AG09309 (cell line): ENCODE measurements around the gene GRIN2A.

Source experiments
- DNase-seq: peaks from one replicate; pipeline ENCODE4 v3.0.0-alpha.2; 2010; ENCODE audit warnings: low read depth
- H3K4me3 ChIP-seq: 2 replicates; pipeline ENCODE4 v1.5.1; 2011; ENCODE audit warnings: mild to moderate bottlenecking, low read depth, low read length, moderate library complexity; ENCODE audit not compliant: control insufficient read depth
- CTCF ChIP-seq: IDR thresholded peaks from 2 replicates; pipeline ENCODE4 v1.5.1; 2011; ENCODE audit warnings: mild to moderate bottlenecking, low read depth, low read length, inconsistent platforms; ENCODE audit not compliant: insufficient read depth, control insufficient read depth; ENCODE audit errors: missing control alignments

Gene GRIN2A

GRCh38 chr16:9757687-9758086, 424.5 kb downstream of the GRIN2A start:
- no peak for DNase-seq
- no peak for TF ChIP-seq CTCF
- H3K4me3 ChIP-seq: no peak overlapping the region

GRCh38 chr16:9756434-9756833, 425.8 kb downstream of the GRIN2A start:
- no peak overlapping the region for H3K4me3 ChIP-seq
- no peak for DNase-seq
- TF ChIP-seq CTCF: no peak

- no peak for DNase-seq
- no peak overlapping the region for H3K4me3 ChIP-seq
- no peak for TF ChIP-seq CTCF
Observed at GRCh38 chr16:9755081-9755480, 427.1 kb downstream of the GRIN2A start.

- TF ChIP-seq CTCF: no peak
- DNase-seq: no peak
Observed at GRCh38 chr16:9741776-9742175, 440.5 kb downstream of the GRIN2A start.

GRCh38 chr16:9739301-9739700, 442.9 kb downstream of the GRIN2A start:
- no peak for DNase-seq
- H3K4me3 ChIP-seq: no peak overlapping the region
- no peak for TF ChIP-seq CTCF

More at GRCh38 chr16:9741776-9742175, 440.5 kb downstream of the GRIN2A start:
- H3K4me3 ChIP-seq: no peak overlapping the region

- no peak for DNase-seq
- H3K4me3 ChIP-seq: no peak overlapping the region
- no peak for TF ChIP-seq CTCF
Observed at GRCh38 chr16:9738690-9739089, 443.5 kb downstream of the GRIN2A start.

- no peak for DNase-seq
- H3K4me3 ChIP-seq: no peak overlapping the region
- no peak for TF ChIP-seq CTCF
Observed at GRCh38 chr16:9736547-9736946, 445.7 kb downstream of the GRIN2A start.
